HuH-7 (cell line): ENCODE measurements around the gene PRDM4.
"Not testable (repeated sequence)": the region's sequence is repeated elsewhere in the genome, so short reads cannot be mapped to it uniquely, and the experiment has no call there.

Experiments
- DNase-seq: peaks from one replicate; pipeline ENCODE4 v3.0.0; 2011; ENCODE audit warnings: low spot score

PRDM4 gene

GRCh38 chr12:107767466-107767865, 6.5 kb upstream of the PRDM4 start:
- DNase-seq = no peak

- no peak for DNase-seq
These were observed 4.4 kb upstream of the PRDM4 start for GRCh38 chr12:107765316-107765715.

GRCh38 chr12:107764626-107765025, 3.7 kb upstream of the PRDM4 start:
- DNase-seq = no peak

GRCh38 chr12:107762874-107763273, 1.9 kb upstream of the PRDM4 start:
- DNase-seq = no peak

- DNase-seq = peak; percentile 28
These were observed 566 bp upstream of the PRDM4 start for GRCh38 chr12:107761502-107761904.

GRCh38 chr12:107760207-107760808, 629 bp downstream of the PRDM4 start:
- DNase-seq = peak; percentile 39

GRCh38 chr12:107759410-107759809, 1.5 kb downstream of the PRDM4 start:
- peak; percentile 56 for DNase-seq

GRCh38 chr12:107749083-107749482, 11.9 kb downstream of the PRDM4 start:
- DNase-seq = no peak

GRCh38 chr12:107748472-107748871, 12.5 kb downstream of the PRDM4 start:
- no peak for DNase-seq

GRCh38 chr12:107736914-107737313, 24.0 kb downstream of the PRDM4 start:
- DNase-seq = no peak

- no peak for DNase-seq
These were observed 25.2 kb downstream of the PRDM4 start for GRCh38 chr12:107735763-107736162.

- no peak for DNase-seq
These were observed 26.8 kb downstream of the PRDM4 start for GRCh38 chr12:107734139-107734538.

GRCh38 chr12:107732365-107732764, 28.6 kb downstream of the PRDM4 start:
- DNase-seq = no peak

- DNase-seq = no peak
These were observed 29.6 kb downstream of the PRDM4 start for GRCh38 chr12:107731366-107731765.

- DNase-seq = no peak
These were observed 30.2 kb downstream of the PRDM4 start for GRCh38 chr12:107730618-107731341.

GRCh38 chr12:107727742-107728141, 33.2 kb downstream of the PRDM4 start:
- not testable (repeated sequence) for DNase-seq

GRCh38 chr12:107727327-107727726, 33.6 kb downstream of the PRDM4 start:
- not testable (repeated sequence) for DNase-seq

- DNase-seq = no peak
These were observed 42.3 kb downstream of the PRDM4 start for GRCh38 chr12:107718606-107719005.

GRCh38 chr12:107715780-107716179, 45.2 kb downstream of the PRDM4 start:
- no peak for DNase-seq

GRCh38 chr12:107705522-107705921, 55.4 kb downstream of the PRDM4 start:
- DNase-seq = not testable (repeated sequence)

- no peak for DNase-seq
These were observed 56.9 kb downstream of the PRDM4 start for GRCh38 chr12:107704041-107704440.

- DNase-seq = no peak
These were observed 58.8 kb downstream of the PRDM4 start for GRCh38 chr12:107702106-107702505.

- not testable (repeated sequence) for DNase-seq
These were observed 65.2 kb downstream of the PRDM4 start for GRCh38 chr12:107695772-107696171.
